HEK293 (cell line): ENCODE results near the gene FOXO6.

Source experiments
- CTCF ChIA-PET: fragments of 350-600 bp; formaldehyde crosslinking; extraction: SDS; loops from one replicate; lab custom pipeline; 2021; ENCODE audit warnings: antibody characterized with exemption; lab: Yijun Ruan, JAX
- POLR2A ChIA-PET: fragments of 300-600 bp; formaldehyde crosslinking; extraction: SDS; loops from one replicate; lab custom pipeline; 2020; ENCODE audit warnings: antibody characterized with exemption, inconsistent platforms; lab: Yijun Ruan, JAX
- H3K27ac ChIP-seq: fragments of 200-500 bp; sonication (Bioruptor generic); 2 replicates; pipeline ENCODE4 v1.5.1; 2014; ENCODE audit warnings: low read depth, low read length, control low read depth, inconsistent platforms; ENCODE audit errors: extremely low read depth
- H3K36me3 ChIP-seq, 2 experiments: fragments of 200-500 bp in 1 of 2; sonication (Bioruptor generic) in 1 of 2; 1 replicate in 1 of 2; 2 replicates in 1 of 2; pipeline ENCODE4 v1.5.1; 2014 to 2017; ENCODE audit warnings: inconsistent platforms in 2 of 2, low read length in 2 of 2; ENCODE audit not compliant: control insufficient read depth in 2 of 2, insufficient read depth in 1 of 2
- H3K4me1 ChIP-seq: fragments of 200-500 bp; sonication (Bioruptor generic); 2 replicates; pipeline ENCODE4 v1.5.1; 2014; ENCODE audit warnings: mild to moderate bottlenecking, low read length, inconsistent platforms; ENCODE audit not compliant: control insufficient read depth, insufficient read depth
- H3K4me3 ChIP-seq: 2 replicates; pipeline ENCODE4 v1.5.1; 2011; ENCODE audit warnings: low read depth, mild to moderate bottlenecking, control low read depth, low read length, moderate library complexity
- H3K9me3 ChIP-seq: fragments of 200-500 bp; sonication (Bioruptor generic); 2 replicates; pipeline ENCODE4 v1.5.1; 2014; ENCODE audit warnings: low read depth, low read length, inconsistent platforms; ENCODE audit not compliant: control insufficient read depth, insufficient read depth
- BCL11B ChIP-seq: fragments of 450-650 bp; formaldehyde crosslinking; IDR thresholded peaks from 2 replicates; pipeline ENCODE4 v1.5.1; 2016; ENCODE audit warnings: low read depth, missing biosample characterization, missing genetic modification characterization
- EGR2 ChIP-seq: fragments of 450-650 bp; formaldehyde crosslinking; IDR thresholded peaks from 2 replicates; pipeline ENCODE4 v1.5.1; 2016; ENCODE audit warnings: low read depth, missing biosample characterization, missing genetic modification characterization
- KLF1 ChIP-seq: fragments of 450-650 bp; formaldehyde crosslinking; IDR thresholded peaks from 2 replicates; pipeline ENCODE4 v1.5.1; 2016; ENCODE audit warnings: missing biosample characterization, missing genetic modification characterization
- KLF16 ChIP-seq: fragments of 450-650 bp; formaldehyde crosslinking; IDR thresholded peaks from 2 replicates; pipeline ENCODE4 v1.5.1; 2017; ENCODE audit warnings: missing biosample characterization, missing genetic modification characterization
- OVOL3 ChIP-seq: fragments of 450-650 bp; formaldehyde crosslinking; IDR thresholded peaks from 2 replicates; pipeline ENCODE4 v1.5.1; 2016; ENCODE audit warnings: missing biosample characterization, missing genetic modification characterization
- SETDB1 ChIP-seq: IDR thresholded peaks from one replicate; pipeline ENCODE4 v1.6.1; 2017; ENCODE audit warnings: mild to moderate bottlenecking, low read length, moderate library complexity, mixed read lengths; ENCODE audit not compliant: insufficient read length
- SP2 ChIP-seq: fragments of 450-650 bp; formaldehyde crosslinking; IDR thresholded peaks from 2 replicates; pipeline ENCODE4 v1.5.1; 2016; ENCODE audit warnings: missing biosample characterization, missing genetic modification characterization
- TRIM28 ChIP-seq: IDR thresholded peaks from 2 replicates; pipeline ENCODE4 v1.6.1; 2011; ENCODE audit warnings: low read length, control low read depth, borderline replicate concordance
- ZBTB1 ChIP-seq: fragments of 450-650 bp; formaldehyde crosslinking; IDR thresholded peaks from 2 replicates; pipeline ENCODE4 v1.5.1; 2016; ENCODE audit warnings: missing biosample characterization, missing genetic modification characterization
- ZBTB21 ChIP-seq: fragments of 450-650 bp; formaldehyde crosslinking; IDR thresholded peaks from 2 replicates; pipeline ENCODE4 v1.5.1; 2017; ENCODE audit warnings: missing biosample characterization, missing genetic modification characterization
- ZBTB44 ChIP-seq: fragments of 450-650 bp; IDR thresholded peaks from 2 replicates; pipeline ENCODE4 v1.5.1; 2018; ENCODE audit warnings: missing biosample characterization, mild to moderate bottlenecking, missing genetic modification characterization
- ZNF132 ChIP-seq: fragments of 450-650 bp; formaldehyde crosslinking; IDR thresholded peaks from 2 replicates; pipeline ENCODE4 v1.5.1; 2017; ENCODE audit warnings: missing biosample characterization, missing genetic modification characterization, borderline replicate concordance
- ZNF155 ChIP-seq: fragments of 450-650 bp; formaldehyde crosslinking; IDR thresholded peaks from 2 replicates; pipeline ENCODE4 v1.5.1; 2016; ENCODE audit warnings: missing biosample characterization, missing genetic modification characterization
- ZNF169 ChIP-seq: fragments of 450-650 bp; formaldehyde crosslinking; IDR thresholded peaks from 2 replicates; pipeline ENCODE4 v1.5.1; 2016; ENCODE audit warnings: missing biosample characterization, missing genetic modification characterization
- ZNF19 ChIP-seq: fragments of 450-650 bp; formaldehyde crosslinking; IDR thresholded peaks from 2 replicates; pipeline ENCODE4; 2016; ENCODE audit warnings: missing biosample characterization, missing genetic modification characterization, low read depth
- ZNF239 ChIP-seq: fragments of 450-650 bp; formaldehyde crosslinking; IDR thresholded peaks from 2 replicates; pipeline ENCODE4 v1.5.1; 2016; ENCODE audit warnings: missing biosample characterization, missing genetic modification characterization
- ZNF274 ChIP-seq, 2 experiments: fragments of 200-500 bp in 1 of 2; fragments of 450-650 bp in 1 of 2; sonication (Bioruptor generic) in 1 of 2; formaldehyde crosslinking in 1 of 2; IDR thresholded peaks; 2 replicates each; pipeline versions ENCODE4 v1.5.1 to v1.6.1; 2014 to 2016; ENCODE audit warnings: borderline replicate concordance in 1 of 2, inconsistent platforms in 1 of 2, low read length in 1 of 2, missing biosample characterization in 1 of 2, missing genetic modification characterization in 1 of 2
- ZNF335 ChIP-seq: fragments of 450-650 bp; formaldehyde crosslinking; conservative IDR thresholded peaks from 2 replicates; pipeline ENCODE4 v1.5.1; 2016; ENCODE audit warnings: missing biosample characterization, missing genetic modification characterization
- ZNF391 ChIP-seq: fragments of 450-650 bp; formaldehyde crosslinking; IDR thresholded peaks from 2 replicates; pipeline ENCODE4 v1.5.1; 2016; ENCODE audit warnings: low read depth, missing biosample characterization, missing genetic modification characterization, borderline replicate concordance
- ZNF416 ChIP-seq: fragments of 450-650 bp; formaldehyde crosslinking; IDR thresholded peaks from 2 replicates; pipeline ENCODE4 v1.5.1; 2016; ENCODE audit warnings: missing biosample characterization, missing genetic modification characterization
- ZNF433 ChIP-seq: fragments of 450-650 bp; formaldehyde crosslinking; IDR thresholded peaks from 2 replicates; pipeline ENCODE4 v1.5.1; 2016; ENCODE audit warnings: missing biosample characterization, missing genetic modification characterization, low read depth
- ZNF549 ChIP-seq: fragments of 450-650 bp; IDR thresholded peaks from 2 replicates; pipeline ENCODE4 v1.5.1; 2018; ENCODE audit warnings: missing biosample characterization, missing genetic modification characterization, mild to moderate bottlenecking, inconsistent platforms, moderate library complexity
- ZNF585B ChIP-seq: fragments of 450-650 bp; formaldehyde crosslinking; IDR thresholded peaks from 2 replicates; pipeline ENCODE4 v1.5.1; 2016; ENCODE audit warnings: missing biosample characterization, missing genetic modification characterization
- ZNF629 ChIP-seq: fragments of 450-650 bp; formaldehyde crosslinking; IDR thresholded peaks from 2 replicates; pipeline ENCODE4 v1.5.1; 2017; ENCODE audit warnings: missing biosample characterization, missing genetic modification characterization
- ZNF747 ChIP-seq: fragments of 450-650 bp; formaldehyde crosslinking; IDR thresholded peaks from 2 replicates; pipeline ENCODE4 v1.5.1; 2016; ENCODE audit warnings: missing biosample characterization, missing genetic modification characterization
- ZSCAN23 ChIP-seq: fragments of 450-650 bp; formaldehyde crosslinking; IDR thresholded peaks from 2 replicates; pipeline ENCODE4 v1.5.1; 2016; ENCODE audit warnings: missing biosample characterization, missing genetic modification characterization
- TF ChIP-seq, protein P1 (sequence below): fragments of 450-650 bp; formaldehyde crosslinking; IDR thresholded peaks from 2 replicates; pipeline ENCODE4 v1.5.1; 2016; ENCODE audit warnings: missing biosample characterization, missing genetic modification characterization
- TF ChIP-seq, protein P2 (sequence below): fragments of 450-650 bp; formaldehyde crosslinking; IDR thresholded peaks from 2 replicates; pipeline ENCODE4 v1.5.1; 2016; ENCODE audit warnings: missing biosample characterization, missing genetic modification characterization
- TF ChIP-seq, protein P3 (sequence below): fragments of 450-650 bp; formaldehyde crosslinking; IDR thresholded peaks from 2 replicates; pipeline ENCODE4 v1.5.1; 2016; ENCODE audit warnings: missing biosample characterization, missing genetic modification characterization
- TF ChIP-seq, protein P4 (sequence below): fragments of 450-650 bp; formaldehyde crosslinking; IDR thresholded peaks from 2 replicates; pipeline ENCODE4 v1.5.1; 2017; ENCODE audit warnings: missing biosample characterization, missing genetic modification characterization

The FOXO6 gene

GRCh38 chr1:41372600-41372993 is 11.4 kb downstream of the FOXO6 start:
- TF ChIP-seq ZNF391 (tag by site-specific recombination) = no peak
- TF ChIP-seq KLF1 = no peak
- no peak for TF ChIP-seq ZNF155 (tag by site-specific recombination)
- TF ChIP-seq EGR2 (tag by site-specific recombination) = no peak
- no peak for TF ChIP-seq ZNF585B
- TF ChIP-seq, protein P1, sequence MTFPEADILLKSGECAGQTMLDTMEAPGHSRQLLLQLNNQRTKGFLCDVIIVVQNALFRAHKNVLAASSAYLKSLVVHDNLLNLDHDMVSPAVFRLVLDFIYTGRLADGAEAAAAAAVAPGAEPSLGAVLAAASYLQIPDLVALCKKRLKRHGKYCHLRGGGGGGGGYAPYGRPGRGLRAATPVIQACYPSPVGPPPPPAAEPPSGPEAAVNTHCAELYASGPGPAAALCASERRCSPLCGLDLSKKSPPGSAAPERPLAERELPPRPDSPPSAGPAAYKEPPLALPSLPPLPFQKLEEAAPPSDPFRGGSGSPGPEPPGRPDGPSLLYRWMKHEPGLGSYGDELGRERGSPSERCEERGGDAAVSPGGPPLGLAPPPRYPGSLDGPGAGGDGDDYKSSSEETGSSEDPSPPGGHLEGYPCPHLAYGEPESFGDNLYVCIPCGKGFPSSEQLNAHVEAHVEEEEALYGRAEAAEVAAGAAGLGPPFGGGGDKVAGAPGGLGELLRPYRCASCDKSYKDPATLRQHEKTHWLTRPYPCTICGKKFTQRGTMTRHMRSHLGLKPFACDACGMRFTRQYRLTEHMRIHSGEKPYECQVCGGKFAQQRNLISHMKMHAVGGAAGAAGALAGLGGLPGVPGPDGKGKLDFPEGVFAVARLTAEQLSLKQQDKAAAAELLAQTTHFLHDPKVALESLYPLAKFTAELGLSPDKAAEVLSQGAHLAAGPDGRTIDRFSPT = no peak
- no peak for TF ChIP-seq ZNF433
- no peak for TF ChIP-seq ZNF169 (tag by site-specific recombination)
- no peak for TF ChIP-seq ZBTB21 (tag by site-specific recombination)
- TF ChIP-seq SP2 (tag by site-specific recombination) = no peak
- no peak for TF ChIP-seq ZNF549 (tag by site-specific recombination)
- TF ChIP-seq BCL11B (tag by site-specific recombination) = no peak
- no peak for TF ChIP-seq ZNF132 (tag by site-specific recombination)
- TF ChIP-seq, protein P2, sequence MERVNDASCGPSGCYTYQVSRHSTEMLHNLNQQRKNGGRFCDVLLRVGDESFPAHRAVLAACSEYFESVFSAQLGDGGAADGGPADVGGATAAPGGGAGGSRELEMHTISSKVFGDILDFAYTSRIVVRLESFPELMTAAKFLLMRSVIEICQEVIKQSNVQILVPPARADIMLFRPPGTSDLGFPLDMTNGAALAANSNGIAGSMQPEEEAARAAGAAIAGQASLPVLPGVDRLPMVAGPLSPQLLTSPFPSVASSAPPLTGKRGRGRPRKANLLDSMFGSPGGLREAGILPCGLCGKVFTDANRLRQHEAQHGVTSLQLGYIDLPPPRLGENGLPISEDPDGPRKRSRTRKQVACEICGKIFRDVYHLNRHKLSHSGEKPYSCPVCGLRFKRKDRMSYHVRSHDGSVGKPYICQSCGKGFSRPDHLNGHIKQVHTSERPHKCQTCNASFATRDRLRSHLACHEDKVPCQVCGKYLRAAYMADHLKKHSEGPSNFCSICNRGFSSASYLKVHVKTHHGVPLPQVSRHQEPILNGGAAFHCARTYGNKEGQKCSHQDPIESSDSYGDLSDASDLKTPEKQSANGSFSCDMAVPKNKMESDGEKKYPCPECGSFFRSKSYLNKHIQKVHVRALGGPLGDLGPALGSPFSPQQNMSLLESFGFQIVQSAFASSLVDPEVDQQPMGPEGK (tag by site-specific recombination) = no peak
- no peak for TF ChIP-seq SETDB1
- no peak for TF ChIP-seq ZNF747
- no peak for TF ChIP-seq TRIM28
- no peak for TF ChIP-seq KLF16 (tag by site-specific recombination)
- no peak for TF ChIP-seq ZNF335
- TF ChIP-seq OVOL3 = no peak
- Histone ChIP-seq H3K36me3 (no peaks in the 10 kb centered on the region), H3K4me1 (peaks cover 13% of the 10 kb centered on the region), H3K9me3 (no peaks in the 10 kb centered on the region), H3K27ac (no peak overlapping the region; the same call in 1 of the 2 replicates), H3K4me3 (no peak overlapping the region)
- ChIA-PET POLR2A (no interaction called here), CTCF (interaction anchor here (0.6 to 0.7 kb wide), 2 partner anchors 37 to 54 kb away, joined by 3 read pairs; no protein-coding TSS in a partner anchor)

DNA sequence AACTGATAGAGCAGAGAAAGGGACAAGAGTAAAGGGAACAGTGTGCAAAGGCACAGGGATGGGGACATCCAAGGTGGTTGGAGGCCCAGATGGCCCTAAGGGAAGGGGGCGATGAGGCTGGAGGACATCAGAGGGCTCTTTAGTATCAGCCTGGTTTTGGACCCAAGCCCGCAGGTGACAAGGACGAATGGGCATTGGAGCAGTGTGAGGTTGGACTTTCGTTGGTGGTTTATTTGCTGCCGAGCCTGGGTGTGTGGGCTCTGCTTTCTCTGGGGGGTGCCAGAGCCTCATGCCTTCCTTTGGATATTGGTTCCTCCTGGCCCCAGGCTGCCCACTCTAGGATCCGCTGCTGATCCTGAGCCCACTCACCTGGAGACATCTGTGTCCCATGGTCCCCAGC is 12.1 kb downstream of the FOXO6 start:
- ChIA-PET CTCF (interaction anchor here (0.7 kb wide), 1 partner anchor 53 kb away, joined by 3 read pairs; no protein-coding TSS in a partner anchor), POLR2A (no interaction called here)
- no peaks in the 10 kb centered on the region for H3K36me3 ChIP-seq
- no peak overlapping the region for H3K27ac ChIP-seq
- no peak overlapping the region for H3K4me3 ChIP-seq
- peaks cover 13% of the 10 kb centered on the region for H3K4me1 ChIP-seq
- no peaks in the 10 kb centered on the region for H3K9me3 ChIP-seq
- TF ChIP-seq KLF1 = no peak
- TF ChIP-seq, protein P3, sequence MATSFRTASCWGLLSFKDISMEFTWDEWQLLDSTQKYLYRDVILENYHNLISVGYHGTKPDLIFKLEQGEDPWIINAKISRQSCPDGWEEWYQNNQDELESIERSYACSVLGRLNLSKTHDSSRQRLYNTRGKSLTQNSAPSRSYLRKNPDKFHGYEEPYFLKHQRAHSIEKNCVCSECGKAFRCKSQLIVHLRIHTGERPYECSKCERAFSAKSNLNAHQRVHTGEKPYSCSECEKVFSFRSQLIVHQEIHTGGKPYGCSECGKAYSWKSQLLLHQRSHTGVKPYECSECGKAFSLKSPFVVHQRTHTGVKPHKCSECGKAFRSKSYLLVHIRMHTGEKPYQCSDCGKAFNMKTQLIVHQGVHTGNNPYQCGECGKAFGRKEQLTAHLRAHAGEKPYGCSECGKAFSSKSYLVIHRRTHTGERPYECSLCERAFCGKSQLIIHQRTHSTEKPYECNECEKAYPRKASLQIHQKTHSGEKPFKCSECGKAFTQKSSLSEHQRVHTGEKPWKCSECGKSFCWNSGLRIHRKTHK (tag by site-specific recombination) = no peak
- no peak for TF ChIP-seq ZNF274 (IDR thresholded peaks at IDR 0.05; ENCODE audit: low read length)
- TF ChIP-seq ZNF274 (tag by site-specific recombination; IDR thresholded peaks at IDR 0.05; ENCODE audit: borderline replicate concordance) = no peak
- TF ChIP-seq ZNF239 = no peak
- TF ChIP-seq BCL11B (tag by site-specific recombination) = no peak
- TF ChIP-seq ZSCAN23 (tag by site-specific recombination) = no peak
- no peak for TF ChIP-seq ZNF629 (tag by site-specific recombination)
- TF ChIP-seq ZBTB44 (tag by site-specific recombination) = no peak
- TF ChIP-seq ZNF19 (tag by site-specific recombination) = no peak
- no peak for TF ChIP-seq ZNF416 (tag by site-specific recombination)
- TF ChIP-seq, protein P4, sequence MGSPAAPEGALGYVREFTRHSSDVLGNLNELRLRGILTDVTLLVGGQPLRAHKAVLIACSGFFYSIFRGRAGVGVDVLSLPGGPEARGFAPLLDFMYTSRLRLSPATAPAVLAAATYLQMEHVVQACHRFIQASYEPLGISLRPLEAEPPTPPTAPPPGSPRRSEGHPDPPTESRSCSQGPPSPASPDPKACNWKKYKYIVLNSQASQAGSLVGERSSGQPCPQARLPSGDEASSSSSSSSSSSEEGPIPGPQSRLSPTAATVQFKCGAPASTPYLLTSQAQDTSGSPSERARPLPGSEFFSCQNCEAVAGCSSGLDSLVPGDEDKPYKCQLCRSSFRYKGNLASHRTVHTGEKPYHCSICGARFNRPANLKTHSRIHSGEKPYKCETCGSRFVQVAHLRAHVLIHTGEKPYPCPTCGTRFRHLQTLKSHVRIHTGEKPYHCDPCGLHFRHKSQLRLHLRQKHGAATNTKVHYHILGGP (tag by site-specific recombination) = no peak
- TF ChIP-seq ZBTB1 (tag by site-specific recombination) = no peak
